ENCODE measurements around the gene PRG2.
"Not testable (repeated sequence)": the region's sequence is repeated elsewhere in the genome, so short reads cannot be mapped to it uniquely, and the experiment has no call there.

The PRG2 gene

GRCh38 chr11:57347336-57347735 lies 43.1 kb downstream of the PRG2 start:
- DNase-seq (ENCODE audit: low read depth in 2 of 2), result no peak

GRCh38 chr11:57345555-57346211 lies 44.8 kb downstream of the PRG2 start:
- peak; percentile 38 to 59 for DNase-seq (ENCODE audit: low read depth in 2 of 2)

GRCh38 chr11:57344826-57345225 lies 45.6 kb downstream of the PRG2 start:
- no peak for DNase-seq (ENCODE audit: low read depth in 2 of 2)

- no peak for DNase-seq (ENCODE audit: low read depth in 2 of 2)
These were observed 46.6 kb downstream of the PRG2 start for GRCh38 chr11:57343825-57344224.

- DNase-seq (ENCODE audit: low read depth in 2 of 2), result no peak
These were observed 47.7 kb downstream of the PRG2 start for GRCh38 chr11:57342702-57343101.

GRCh38 chr11:57341250-57341808 lies 49.1 kb downstream of the PRG2 start:
- DNase-seq (ENCODE audit: low read depth in 2 of 2), result no peak

GRCh38 chr11:57340039-57340615 lies 50.3 kb downstream of the PRG2 start:
- no peak for DNase-seq (ENCODE audit: low read depth in 2 of 2)

GRCh38 chr11:57339328-57339727 lies 51.1 kb downstream of the PRG2 start:
- DNase-seq (ENCODE audit: low read depth in 2 of 2), result no peak

- no peak for DNase-seq (ENCODE audit: low read depth in 2 of 2)
These were observed 52.3 kb downstream of the PRG2 start, which contains the start of gene P2RX3 for GRCh38 chr11:57338142-57338541. P2RX3 (plus strand) TSS chr11:57338352; CDS start chr11:57338551, 199 bp downstream.

GRCh38 chr11:57336856-57337255 lies 53.6 kb downstream of the PRG2 start:
- not testable (repeated sequence) for DNase-seq (ENCODE audit: low read depth in 2 of 2)
